ENCODE measurements around the gene RREB1.

Gene RREB1

DNA sequence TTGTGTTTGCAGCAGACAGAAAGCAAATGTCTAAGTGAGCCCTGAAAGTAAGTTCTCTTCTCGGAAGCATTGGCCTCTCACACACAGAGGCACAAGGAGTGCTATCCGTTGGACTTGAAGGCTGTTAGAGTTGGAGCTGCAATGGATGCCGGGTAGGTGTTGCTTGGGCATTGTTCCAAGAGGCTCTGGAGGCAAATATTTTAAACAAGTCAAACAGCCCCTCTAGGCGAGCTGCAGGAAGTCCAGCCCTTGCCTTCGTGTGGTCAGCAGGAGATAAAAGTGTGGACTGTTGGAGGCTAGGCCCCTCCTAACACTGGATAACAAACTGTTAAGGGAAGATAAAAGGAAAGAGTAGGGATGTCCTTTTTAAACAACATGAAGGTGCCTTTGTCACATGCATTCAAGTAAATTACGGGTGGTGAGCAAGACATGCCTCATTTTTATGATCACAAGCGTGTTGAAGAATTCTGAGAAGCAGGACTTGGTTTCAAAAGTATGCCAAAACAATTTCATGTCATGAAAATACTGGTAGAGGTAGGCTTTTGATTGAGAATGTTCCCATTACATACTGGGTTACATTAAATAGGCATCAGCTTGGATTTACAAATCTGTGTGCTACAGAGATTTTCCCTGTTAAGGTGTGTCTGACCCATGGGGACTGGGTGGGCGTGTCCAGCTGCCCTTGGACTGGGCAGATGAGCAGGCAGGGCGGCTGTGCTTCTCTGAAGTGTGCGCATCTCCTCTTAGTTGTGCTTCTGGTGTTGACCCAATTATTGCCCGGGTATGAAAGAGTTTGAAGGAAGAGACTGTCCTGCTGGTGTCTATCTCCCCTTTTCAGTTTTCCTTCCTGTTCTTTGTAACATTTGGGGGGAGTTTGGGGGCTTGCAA lies 57.5 kb downstream of the RREB1 start:
- DNase-seq: no peak

DNA sequence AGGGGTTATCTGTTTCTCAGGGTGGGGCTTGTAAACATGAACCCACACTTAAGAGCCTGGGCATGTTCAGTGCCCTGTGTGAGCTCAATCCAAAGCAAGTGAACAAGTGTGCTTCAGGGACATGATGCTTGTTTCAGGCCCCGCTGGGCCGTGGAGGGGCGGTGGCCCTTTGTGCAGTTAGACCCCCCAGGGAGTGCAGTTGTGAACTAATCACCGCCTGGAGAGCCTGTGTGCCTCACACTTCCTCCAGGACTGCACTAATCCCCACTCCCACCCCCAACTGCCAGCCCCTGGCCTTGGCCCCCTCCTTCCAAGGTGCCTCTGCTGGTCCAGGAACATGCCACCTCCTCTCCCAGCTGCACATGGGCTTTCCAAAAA lies 58.1 kb downstream of the RREB1 start:
- DNase-seq: no peak

DNA sequence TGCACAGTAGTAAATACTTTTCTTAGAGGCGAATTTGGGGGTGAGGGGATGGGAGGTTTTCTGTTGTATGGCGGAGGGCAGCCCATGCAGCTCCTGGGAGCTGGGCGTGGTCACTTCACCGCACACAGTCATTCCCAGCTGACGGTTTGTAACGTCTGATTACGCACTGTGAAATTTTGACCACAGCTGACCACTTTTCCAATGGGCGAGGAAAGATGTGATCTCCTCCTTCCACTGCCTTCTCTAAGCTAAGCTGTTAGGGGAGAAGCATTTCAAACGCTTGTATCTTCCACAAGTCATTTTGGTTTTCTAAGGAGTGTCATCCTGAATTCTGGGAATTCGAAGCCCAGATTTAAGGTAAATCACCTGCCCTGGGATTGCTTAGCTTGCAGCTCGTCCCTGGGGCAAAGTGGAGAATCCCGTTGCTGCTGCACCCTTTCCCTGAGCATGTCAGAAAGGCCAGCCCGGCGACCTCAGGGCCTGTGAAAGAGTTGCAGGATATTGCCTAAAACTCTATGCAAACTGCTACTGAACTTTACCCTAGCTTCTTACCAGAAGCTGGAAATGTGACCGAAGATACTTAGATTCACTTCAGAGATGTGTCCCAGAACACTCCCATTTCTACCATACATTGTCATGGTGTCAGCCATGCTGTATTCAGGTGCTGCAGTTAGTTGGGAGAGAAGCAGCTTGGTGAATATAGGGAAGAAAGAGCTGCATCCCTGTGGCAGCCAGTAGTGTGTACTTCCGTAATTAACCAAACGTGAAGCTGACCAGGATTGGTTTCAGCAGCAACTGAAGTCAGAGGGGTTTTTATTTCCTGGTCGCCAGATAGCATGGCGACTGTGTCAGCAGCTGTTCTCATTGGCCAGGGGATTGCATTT lies 58.9 kb downstream of the RREB1 start:
- no peak for DNase-seq

DNA sequence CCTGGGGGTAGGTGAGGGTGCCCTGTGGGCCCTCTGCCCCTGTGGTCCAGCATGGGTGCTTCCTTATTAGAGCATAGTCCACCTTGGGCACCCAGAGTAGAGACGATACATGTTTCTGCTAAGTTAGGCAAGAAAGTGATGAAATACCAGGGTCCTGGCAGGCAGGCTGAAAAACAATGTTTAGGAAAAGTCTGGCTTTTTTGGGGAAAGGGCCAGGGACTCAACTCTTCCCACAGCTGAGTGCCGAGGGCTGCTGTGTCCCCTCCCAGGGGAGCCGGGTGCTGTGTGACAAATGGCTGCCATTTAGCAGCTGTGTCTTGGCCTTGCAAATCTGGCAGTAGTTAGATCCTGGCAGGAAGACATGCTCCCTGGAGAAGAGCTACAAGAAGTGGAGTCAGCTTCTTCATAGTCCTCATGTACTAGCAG lies 61.5 kb downstream of the RREB1 start:
- no peak for DNase-seq

DNA sequence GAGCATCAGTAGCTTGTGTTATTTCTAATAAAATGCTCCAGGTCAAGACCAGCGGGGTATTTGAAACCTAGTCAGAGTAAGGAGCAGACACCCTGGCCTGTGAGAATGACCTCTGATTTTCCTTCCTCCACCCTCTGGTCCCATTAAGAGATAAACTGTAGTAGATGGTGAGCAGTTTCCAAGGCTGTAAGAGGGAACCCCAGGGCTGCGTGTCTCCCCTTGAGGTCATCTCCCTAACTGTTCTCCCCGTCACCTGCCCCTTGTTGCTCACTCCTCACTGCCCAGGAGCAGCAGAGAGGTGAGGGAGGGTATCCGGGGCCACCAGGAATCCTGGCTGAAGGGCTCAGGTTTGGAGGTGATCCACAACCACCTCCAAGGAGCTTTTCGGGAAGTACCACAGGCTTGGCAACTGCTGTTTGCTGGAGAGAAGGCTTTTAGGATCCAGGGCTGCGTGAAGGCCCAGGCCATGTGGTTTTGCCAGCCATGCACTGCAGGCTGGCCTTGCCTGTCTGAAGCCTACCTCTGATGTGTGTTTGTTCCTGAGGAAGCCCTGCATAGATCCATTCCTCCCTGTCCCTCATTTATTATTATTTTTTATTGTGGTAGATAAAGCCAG lies 62.5 kb downstream of the RREB1 start:
- DNase-seq: no peak

DNA sequence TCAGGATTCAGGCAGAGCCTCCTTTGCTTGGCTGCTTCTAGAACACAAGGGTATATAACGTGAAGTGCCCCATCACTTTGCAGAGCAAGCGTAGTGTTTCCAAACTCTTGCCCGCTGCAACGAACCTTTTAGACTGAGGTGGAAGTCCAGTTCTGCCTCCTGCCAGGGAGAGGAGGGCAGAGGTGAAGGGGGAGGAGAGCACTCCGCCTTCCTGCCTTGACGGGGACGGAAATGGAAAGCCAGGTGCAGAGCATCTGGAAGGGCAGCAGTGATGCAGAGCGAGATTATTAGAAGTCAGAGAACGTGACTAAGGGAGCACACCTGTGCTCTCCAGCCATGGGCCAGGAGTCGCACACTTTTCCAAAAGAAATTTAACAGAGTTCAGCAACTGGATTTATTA lies 63.4 kb downstream of the RREB1 start:
- no peak for DNase-seq

DNA sequence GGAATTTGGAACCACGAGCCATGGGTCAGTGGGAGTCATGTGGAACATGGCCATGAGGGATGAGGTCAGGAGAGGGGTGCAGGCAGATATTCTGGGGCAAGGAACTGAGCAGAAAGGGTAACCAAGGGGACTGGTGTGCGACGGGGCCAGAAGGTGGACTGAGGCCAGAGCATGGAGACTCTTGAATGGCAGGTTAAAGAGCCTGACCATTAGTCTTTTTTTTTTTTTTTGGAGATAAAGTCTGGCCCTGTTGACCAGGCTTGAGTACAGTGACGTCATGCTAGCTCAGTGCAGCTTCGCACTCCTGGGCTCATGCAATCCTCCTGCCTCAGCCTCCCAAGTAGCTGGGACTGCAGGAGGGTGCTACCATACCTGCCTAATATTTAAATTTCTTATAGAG lies 64.0 kb downstream of the RREB1 start:
- DNase-seq: no peak

DNA sequence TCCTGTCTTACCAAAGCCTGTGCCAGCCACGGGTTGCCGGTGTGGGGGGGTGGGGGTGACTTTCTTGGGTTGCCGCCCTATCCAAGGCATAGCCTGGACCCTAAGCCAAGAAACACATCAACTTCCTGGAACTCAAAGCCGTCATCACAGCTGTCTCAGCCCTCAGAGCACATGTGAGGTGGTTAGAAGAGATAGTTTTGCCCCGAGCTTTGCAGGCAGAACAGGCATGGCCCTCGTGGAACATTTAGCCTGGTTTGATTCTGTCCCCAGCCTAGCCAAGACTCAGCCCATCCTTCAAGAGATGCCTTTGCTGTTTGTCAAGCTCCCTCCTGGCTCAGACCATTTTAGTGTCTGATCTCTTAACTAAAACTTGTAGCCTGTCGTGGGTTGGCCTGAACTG lies 64.9 kb downstream of the RREB1 start:
- DNase-seq: no peak

DNA sequence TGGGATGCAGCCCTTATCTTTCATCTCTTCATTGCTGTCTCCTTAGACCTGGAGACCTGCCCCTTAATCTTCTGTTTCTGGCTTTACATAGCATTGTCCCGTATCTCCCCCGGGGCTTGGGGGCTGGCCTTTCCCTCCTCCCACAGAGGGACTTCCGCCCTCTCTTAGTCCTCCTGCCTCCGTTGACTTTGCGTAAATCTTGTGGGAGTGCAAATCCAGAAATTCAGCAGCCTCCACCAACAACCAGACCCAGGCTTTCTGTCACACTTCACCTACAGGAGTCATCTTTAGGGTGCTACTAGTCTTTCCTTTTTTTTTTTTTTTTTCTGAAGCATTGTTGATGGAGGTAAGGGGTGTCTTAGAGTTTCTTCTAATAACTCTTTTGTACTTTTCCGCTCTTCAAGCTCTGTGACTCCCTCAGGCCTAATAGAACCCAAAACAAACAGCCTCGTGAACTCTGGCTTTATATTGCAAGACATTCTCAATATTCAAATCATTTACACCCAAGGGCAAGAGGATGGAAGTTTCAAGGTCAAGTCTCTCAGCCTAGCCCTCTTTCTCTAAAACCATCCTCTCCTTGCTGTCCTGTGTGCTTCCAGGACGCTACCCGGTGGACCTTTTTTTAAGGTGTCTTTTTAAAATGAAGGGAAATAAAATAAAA lies 66.2 kb downstream of the RREB1 start:
- DNase-seq: no peak

DNA sequence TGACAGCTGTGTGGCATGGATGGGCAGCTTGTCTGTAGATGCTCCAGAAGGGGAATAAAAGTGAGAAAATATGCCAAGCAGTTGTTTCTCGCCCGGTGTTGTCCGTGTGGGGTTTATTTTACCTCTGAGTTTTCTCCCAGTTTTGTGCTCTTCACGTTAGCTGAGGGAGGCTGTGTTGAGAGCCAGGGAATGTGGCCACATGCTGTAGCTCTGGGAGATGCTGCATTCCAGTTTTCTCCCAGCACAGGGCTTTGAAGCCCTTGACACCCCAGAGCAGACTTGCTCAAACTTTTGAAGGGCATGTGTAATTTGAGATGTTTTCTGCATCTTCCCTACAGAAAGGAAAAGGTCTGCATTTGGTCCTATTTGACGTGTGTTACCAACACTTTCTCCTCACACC lies 67.7 kb downstream of the RREB1 start:
- DNase-seq: no peak

DNA sequence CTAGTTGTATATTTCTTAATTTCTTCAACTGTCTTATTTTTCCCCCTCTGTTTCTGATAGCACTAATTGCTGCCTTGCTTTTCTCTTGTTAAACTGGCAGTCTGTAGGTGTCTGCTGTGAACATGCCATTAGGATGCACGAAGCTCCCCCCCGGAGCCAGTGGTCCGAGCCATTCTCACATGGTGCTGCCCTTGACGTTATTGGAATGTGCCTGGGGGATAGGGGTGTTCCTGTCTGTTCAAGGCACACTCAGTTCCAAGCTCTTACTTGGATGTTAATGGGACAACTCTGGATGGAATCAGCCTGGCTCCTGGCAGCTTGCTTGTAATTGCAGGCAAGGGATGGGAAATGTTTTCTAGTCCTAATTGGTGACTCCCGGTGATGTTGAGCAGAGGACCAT lies 68.4 kb downstream of the RREB1 start:
- DNase-seq: no peak

DNA sequence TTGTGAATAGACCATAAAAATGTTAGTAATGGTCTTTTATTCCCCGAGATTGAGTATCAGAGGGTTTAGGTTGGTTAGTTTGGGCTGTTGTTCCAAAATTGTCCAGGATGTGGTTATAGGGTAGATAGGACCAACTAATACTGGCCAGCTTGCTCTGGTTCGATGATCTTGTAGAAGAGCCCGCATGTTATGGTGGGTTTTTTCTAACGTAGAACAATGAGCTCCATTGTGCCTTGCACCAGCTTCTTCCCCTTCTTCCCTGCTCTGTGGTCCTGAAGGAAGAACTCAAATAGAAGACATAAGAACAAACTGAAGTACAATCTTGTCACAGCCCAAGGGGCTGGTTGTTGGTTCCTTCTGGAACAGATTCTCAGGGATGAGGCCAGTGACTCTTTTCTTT lies 70.5 kb downstream of the RREB1 start:
- no peak for DNase-seq

DNA sequence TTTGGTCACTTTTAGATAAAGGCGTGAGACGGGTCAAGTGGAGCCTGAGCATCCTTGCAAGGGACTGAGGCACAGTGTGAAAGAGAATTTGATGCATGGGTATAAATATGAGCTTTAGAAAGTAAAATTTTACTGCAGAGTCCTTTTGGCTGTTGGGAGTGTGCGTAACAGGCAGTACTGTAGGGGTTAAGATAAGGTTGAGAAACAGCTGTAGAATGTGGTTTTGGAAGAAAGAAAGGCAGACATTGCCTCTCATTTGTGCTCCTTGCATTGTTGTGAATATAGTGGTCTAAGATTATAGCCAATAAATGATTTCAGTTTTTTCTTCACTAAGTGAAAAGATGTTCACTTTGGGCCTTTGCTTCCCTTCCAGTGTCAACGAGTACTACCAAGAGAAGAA lies 73.0 kb downstream of the RREB1 start:
- DNase-seq: no peak

DNA sequence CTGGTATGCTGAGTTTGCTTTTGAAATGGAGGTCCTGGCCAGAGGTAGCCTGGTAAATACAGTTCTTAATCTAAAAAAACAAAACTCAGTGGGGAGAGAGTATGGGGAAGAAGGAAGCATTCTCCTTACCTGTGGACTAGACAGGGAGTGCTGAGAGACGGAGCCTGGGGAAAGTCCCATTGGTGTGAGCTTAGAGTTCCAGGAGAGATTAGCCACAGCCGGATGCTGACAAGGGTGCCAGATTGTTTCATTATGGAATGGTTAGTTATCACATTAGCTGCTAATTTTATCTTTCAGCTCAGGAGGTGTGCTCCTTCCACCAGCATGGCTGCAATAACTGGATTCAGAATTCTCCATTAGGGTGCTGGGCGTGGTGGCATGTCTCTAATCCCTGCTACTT lies 75.9 kb downstream of the RREB1 start:
- no peak for DNase-seq

DNA sequence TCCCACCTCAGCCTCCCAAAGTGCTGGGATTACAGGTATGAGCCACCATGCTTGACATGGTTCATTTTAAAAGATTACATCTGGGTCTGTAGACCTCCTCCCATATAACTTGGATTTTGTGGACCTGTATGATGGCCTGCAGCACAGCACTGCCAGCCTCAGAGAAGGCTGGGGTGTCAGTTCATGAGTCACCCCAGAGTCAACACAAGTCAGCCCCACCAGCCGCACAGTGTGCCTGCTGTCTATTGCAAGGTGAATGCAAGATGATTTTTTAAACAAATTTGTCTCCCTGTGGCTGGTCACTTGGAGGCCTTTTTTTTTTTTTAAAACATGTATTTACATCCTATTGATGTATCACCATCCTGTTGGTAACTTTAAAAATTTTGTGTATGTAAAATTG lies 76.7 kb downstream of the RREB1 start:
- no peak for DNase-seq

DNA sequence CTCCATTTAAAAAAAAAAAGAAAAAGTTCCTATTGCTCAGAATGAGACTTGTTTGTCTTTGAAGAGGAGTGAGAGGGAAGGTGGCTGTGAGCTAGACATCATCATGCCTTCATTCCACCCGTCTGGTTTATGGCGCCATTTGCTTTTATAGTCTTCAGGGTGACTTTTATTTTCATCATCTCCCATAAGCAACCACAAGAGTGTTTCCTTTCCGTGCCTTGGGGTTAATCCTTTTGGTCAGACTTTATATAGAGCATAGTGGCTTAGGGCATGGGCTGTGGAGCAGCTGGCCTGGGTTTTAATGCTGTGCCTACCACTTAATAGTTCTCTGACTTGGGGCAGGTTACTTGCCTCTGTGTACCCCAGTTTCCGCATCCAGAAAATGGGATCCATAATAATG lies 77.8 kb downstream of the RREB1 start:
- no peak for DNase-seq

DNA sequence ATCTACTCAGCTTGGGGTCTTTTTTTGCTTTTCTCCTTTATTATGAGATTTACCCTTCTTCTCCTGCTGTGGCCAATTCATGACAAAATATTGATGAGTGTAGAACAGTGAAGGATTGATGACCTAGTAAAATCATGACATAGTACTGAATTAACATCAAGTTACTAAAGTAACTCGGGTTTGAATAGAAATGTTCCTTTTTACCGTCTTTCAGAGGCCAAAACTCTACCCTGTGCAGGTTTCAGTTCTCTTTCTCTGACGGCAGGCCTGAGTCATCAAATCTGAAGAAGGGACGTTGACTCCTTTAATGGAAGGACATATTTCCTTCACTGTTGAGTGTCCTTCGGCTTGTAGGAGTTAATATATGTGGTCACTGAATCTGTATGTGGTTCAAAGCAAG lies 80.7 kb downstream of the RREB1 start:
- DNase-seq: no peak

DNA sequence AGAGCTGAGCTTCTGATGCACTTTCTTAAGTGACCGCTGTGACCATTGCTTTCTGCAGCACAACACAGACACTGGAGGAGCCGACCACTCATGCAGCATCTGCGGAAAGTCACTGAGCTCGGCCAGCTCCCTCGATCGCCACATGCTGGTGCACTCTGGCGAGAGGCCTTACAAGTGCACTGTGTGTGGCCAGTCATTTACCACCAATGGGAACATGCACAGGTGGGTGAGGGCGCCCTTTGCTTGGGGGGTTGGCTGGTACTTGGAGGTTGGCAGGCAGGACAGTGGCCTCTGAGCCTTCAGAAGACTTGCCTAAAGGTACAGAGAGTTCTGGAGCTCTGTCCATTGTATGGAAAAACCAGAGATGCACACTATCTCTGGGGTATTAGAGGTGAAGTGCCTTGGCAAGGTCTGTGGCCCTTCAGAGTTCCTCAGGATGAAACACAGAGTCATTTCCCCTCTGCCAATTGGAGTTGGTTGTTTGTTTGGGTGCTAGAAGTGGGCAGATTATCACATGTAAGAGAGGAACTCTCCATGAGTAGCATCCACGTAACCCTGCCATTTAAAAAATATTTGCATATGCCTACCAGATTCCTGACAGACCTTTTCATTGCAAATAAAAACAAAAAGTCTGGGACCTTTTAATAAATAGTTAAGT lies 81.5 kb downstream of the RREB1 start:
- DNase-seq: no peak

DNA sequence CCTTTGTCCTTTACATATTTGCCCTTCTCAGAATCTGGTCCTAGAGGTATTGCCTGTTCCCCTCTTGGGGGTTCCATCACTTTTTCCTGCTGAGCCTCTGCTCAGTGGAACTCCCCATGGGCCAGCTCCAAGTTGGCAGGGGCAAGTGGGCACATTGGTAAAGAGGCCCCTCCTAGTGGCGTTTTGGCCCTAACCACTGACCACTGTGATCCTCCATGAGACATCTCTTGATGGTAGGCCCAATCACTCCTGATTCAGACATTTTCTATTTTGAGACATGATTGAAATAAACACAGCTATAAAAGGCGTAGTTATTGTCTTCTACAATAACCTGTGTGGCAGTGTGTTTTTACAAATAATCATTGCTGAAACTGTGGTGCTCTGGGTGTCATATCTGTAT lies 83.0 kb downstream of the RREB1 start:
- DNase-seq: no peak

DNA sequence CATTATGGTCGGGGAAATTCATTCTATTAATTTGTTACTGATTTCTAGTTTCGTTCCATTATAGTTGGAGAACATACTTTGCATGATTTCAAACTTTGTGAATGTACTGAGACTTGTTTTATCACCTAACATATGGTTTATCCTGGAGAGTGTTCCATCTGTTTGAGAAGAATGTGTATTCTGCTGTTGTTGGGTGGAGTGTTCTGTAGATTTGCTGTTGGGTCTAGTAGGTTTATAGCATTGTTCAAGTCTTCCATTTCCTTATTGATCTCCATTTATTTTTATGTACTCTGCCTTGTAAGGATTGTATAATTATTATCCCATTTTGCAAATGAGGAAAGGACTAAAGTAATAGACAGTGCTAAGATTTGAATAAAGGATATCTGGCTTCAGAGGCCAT lies 85.4 kb downstream of the RREB1 start:
- DNase-seq: no peak

DNA sequence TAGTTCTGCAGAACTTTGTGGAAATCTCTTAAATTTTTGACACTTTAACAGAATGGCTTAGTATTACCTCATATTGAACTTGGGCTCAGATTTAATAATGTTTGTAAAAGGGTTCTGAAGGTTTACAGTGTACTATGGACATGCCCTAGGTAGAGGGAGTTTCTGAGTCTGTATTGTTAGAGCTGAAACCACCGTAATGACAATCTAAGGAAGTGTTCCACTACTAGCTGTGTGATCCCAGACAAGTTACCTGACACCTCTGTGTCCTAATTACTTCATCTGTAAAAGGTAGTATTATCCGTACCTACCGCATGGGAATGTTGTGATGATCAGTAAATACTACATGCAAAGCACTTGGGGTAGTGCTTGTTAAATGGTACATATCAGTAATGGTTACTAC lies 86.9 kb downstream of the RREB1 start:
- DNase-seq: no peak

DNA sequence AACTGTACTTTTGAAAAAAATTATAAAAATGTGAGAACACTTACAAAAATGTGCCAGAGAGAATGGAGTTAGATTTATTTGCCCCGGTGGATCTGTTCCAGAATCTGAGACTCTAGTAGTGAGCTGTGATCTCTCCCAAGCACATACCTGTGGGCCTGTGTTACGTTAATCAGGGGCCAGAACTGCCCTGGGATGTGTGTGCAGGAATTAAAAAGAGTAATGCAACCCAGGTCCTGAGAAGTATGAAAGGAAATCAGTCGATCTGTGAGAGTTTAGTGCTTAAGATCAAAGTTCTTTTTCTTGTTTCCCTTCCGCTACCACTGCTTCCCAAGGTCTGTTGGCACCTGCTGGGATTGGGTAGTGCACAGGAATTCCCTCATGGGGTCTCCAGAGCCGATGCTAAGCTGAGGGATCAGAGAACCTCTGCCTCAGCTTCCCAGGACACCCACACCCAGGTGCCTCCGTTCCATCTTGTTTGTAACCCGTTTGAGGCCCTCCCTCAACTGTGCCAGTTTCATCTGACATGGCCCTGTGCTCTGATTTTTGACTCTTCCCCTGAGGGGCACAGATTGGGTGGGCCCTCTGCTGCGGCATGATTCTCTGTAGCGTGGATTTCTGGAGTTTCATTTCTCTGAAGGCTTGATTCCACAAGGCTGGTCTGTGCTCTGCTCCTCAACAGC lies 87.7 kb downstream of the RREB1 start:
- DNase-seq: no peak
